Measurements from ENCODE around the gene TGFB1I1. TPM values are rescaled to one million over a fixed set of nuclear protein-coding genes. Genes with fewer than 3 reads are reported as not detected.

The TGFB1I1 gene
- total and polyA plus RNA-seq, 2 of the 13 experiments (the other 11 are each of a cell fraction or from before 2014, with no cell fraction given): 0.80 to 2.9 TPM

GRCh38 chr16:31451681-31452351, 20.1 kb upstream of the TGFB1I1 start (continued):
- TF ChIP-seq ZNF839 (CRISPR knock-in tag; IDR thresholded peaks at IDR 0.05; ENCODE audit: borderline replicate concordance): no peak
- TF ChIP-seq DRAP1 (CRISPR knock-in tag; IDR thresholded peaks at IDR 0.05): 0 out of 2 replicates have a peak, but pooled peaks have one; percentile 44
- no peak for TF ChIP-seq ZNF83 (CRISPR knock-in tag; IDR thresholded peaks at IDR 0.05; ENCODE audit: borderline replicate concordance)
- 0 out of 2 replicates have a peak, but pooled peaks have one; percentile 42 for TF ChIP-seq TGIF2 (CRISPR knock-in tag; IDR thresholded peaks at IDR 0.05)
- no peak for TF ChIP-seq ZNF260 (CRISPR knock-in tag; IDR thresholded peaks at IDR 0.05; ENCODE audit: borderline replicate concordance, low read depth)
- no peak for TF ChIP-seq ZFP41 (CRISPR knock-in tag; IDR thresholded peaks at IDR 0.05; ENCODE audit: borderline replicate concordance)
- TF ChIP-seq SYNCRIP (IDR thresholded peaks at IDR 0.05; ENCODE audit: insufficient read depth, low read depth, low read length): no peak
- no peak for TF ChIP-seq EZH2 (conservative IDR thresholded peaks at IDR 0.05; ENCODE audit: low read depth, low read length)
- no peak for TF ChIP-seq ZNF335 (CRISPR knock-in tag; IDR thresholded peaks at IDR 0.05)
- no peak for TF ChIP-seq SMARCE1 (IDR thresholded peaks at IDR 0.05; ENCODE audit: borderline replicate concordance)
- no peak for TF ChIP-seq ZNF17 (CRISPR knock-in tag; IDR thresholded peaks at IDR 0.05)
- peak; percentile 46; the same call in 1 of the 2 replicates for TF ChIP-seq MYC (CRISPR knock-in tag; IDR thresholded peaks at IDR 0.05; ENCODE audit: borderline replicate concordance)
- no peak for TF ChIP-seq MTA1 (CRISPR knock-in tag; IDR thresholded peaks at IDR 0.05; ENCODE audit: borderline replicate concordance)
- 0 out of 2 replicates have a peak, but pooled peaks have one; percentile 30 for TF ChIP-seq ERF (CRISPR knock-in tag; IDR thresholded peaks at IDR 0.05)
- no peak for TF ChIP-seq ATF3 (CRISPR knock-in tag; IDR thresholded peaks at IDR 0.05)
- TF ChIP-seq ZMYM2 (CRISPR knock-in tag; IDR thresholded peaks at IDR 0.05): no peak
- no peak for TF ChIP-seq GFI1 (CRISPR knock-in tag; IDR thresholded peaks at IDR 0.05; ENCODE audit: borderline replicate concordance)
- TF ChIP-seq SMYD3 (CRISPR knock-in tag; IDR thresholded peaks at IDR 0.05): no peak
- TF ChIP-seq ZNF784 (CRISPR knock-in tag; IDR thresholded peaks at IDR 0.05; ENCODE audit: borderline replicate concordance): no peak
- TF ChIP-seq ZNF782 (CRISPR knock-in tag; IDR thresholded peaks at IDR 0.05; ENCODE audit: borderline replicate concordance): no peak
- no peak for TF ChIP-seq SNAPC2 (CRISPR knock-in tag; IDR thresholded peaks at IDR 0.05)
- TF ChIP-seq NR3C1 (CRISPR knock-in tag; IDR thresholded peaks at IDR 0.05): no peak
- TF ChIP-seq U2AF2 (IDR thresholded peaks at IDR 0.05; ENCODE audit: low read depth, low read length): no peak
- TF ChIP-seq KAT7 (CRISPR knock-in tag; IDR thresholded peaks at IDR 0.05; ENCODE audit: borderline replicate concordance): no peak
- no peak for TF ChIP-seq MAFK (conservative IDR thresholded peaks at IDR 0.05 in 1 of 2, IDR thresholded peaks at IDR 0.05 in 1 of 2; ENCODE audit: low read length in 2 of 2)
- no peak for TF ChIP-seq MBD4 (IDR thresholded peaks at IDR 0.05; ENCODE audit: borderline replicate concordance, low read length)
- TF ChIP-seq SNAI1 (CRISPR knock-in tag; IDR thresholded peaks at IDR 0.05; ENCODE audit: borderline replicate concordance): no peak
- no peak for TF ChIP-seq ZNF121 (CRISPR knock-in tag; IDR thresholded peaks at IDR 0.05)
- no peak for TF ChIP-seq ZMYM3 (CRISPR knock-in tag; IDR thresholded peaks at IDR 0.05)
- TF ChIP-seq HNF1B (CRISPR knock-in tag; IDR thresholded peaks at IDR 0.05): peak; percentile 32; the same call in 1 of the 2 replicates
